Measurements from ENCODE around the gene FBXO34.

Gene FBXO34

GRCh38 chr14:55361190-55361589 is 90.0 kb downstream of the FBXO34 start:
- Mint-ChIP-seq H3K4me3 (no peak overlapping the region), H3K27me3 (ENCODE audit: low read depth) (no peaks in the 10 kb centered on the region), H3K9me3 (no peaks in the 10 kb centered on the region), H3K4me1 (no peaks in the 10 kb centered on the region), H3K27ac (no peak overlapping the region), H3K36me3 (ENCODE audit: low read depth) (peaks cover 22% of the 10 kb centered on the region)
- TF ChIP-seq CTCF (IDR thresholded peaks at IDR 0.05; ENCODE audit: unreplicated experiment in 3 of 3): no peak

GRCh38 chr14:55366271-55366670 is 95.0 kb downstream of the FBXO34 start:
- Mint-ChIP-seq H3K36me3 (ENCODE audit: low read depth) (peaks cover 61% of the 10 kb centered on the region), H3K4me1 (no peaks in the 10 kb centered on the region), H3K9me3 (no peaks in the 10 kb centered on the region), H3K27me3 (ENCODE audit: low read depth) (no peaks in the 10 kb centered on the region), H3K4me3 (no peak overlapping the region), H3K27ac (no peak overlapping the region)
- no peak for TF ChIP-seq CTCF (IDR thresholded peaks at IDR 0.05; ENCODE audit: unreplicated experiment in 3 of 3)

GRCh38 chr14:55370883-55371455 is 99.7 kb downstream of the FBXO34 start:
- TF ChIP-seq CTCF (IDR thresholded peaks at IDR 0.05; ENCODE audit: unreplicated experiment in 3 of 3): no peak
- no peak overlapping the region for H3K27ac Mint-ChIP-seq
- no peak overlapping the region for H3K4me3 Mint-ChIP-seq
- no peaks in the 10 kb centered on the region for H3K9me3 Mint-ChIP-seq
- peaks cover 73% of the 10 kb centered on the region for H3K36me3 Mint-ChIP-seq (ENCODE audit: low read depth)
- no peaks in the 10 kb centered on the region for H3K4me1 Mint-ChIP-seq
- H3K27me3 Mint-ChIP-seq (ENCODE audit: low read depth): no peaks in the 10 kb centered on the region

GRCh38 chr14:55372423-55372822 is 101.2 kb downstream of the FBXO34 start:
- H3K4me3 Mint-ChIP-seq: no peak overlapping the region
- no peaks in the 10 kb centered on the region for H3K27me3 Mint-ChIP-seq (ENCODE audit: low read depth)
- peaks cover 74% of the 10 kb centered on the region for H3K36me3 Mint-ChIP-seq (ENCODE audit: low read depth)
- no peaks in the 10 kb centered on the region for H3K9me3 Mint-ChIP-seq
- no peak overlapping the region for H3K27ac Mint-ChIP-seq
- no peaks in the 10 kb centered on the region for H3K4me1 Mint-ChIP-seq
- no peak for TF ChIP-seq CTCF (IDR thresholded peaks at IDR 0.05; ENCODE audit: unreplicated experiment in 3 of 3)

- H3K36me3 Mint-ChIP-seq (ENCODE audit: low read depth): peaks cover 74% of the 10 kb centered on the region
- H3K27me3 Mint-ChIP-seq (ENCODE audit: low read depth): no peaks in the 10 kb centered on the region
- TF ChIP-seq CTCF (IDR thresholded peaks at IDR 0.05; ENCODE audit: unreplicated experiment in 3 of 3): no peak
- H3K27ac Mint-ChIP-seq: no peak overlapping the region
- no peaks in the 10 kb centered on the region for H3K4me1 Mint-ChIP-seq
- H3K4me3 Mint-ChIP-seq: no peak overlapping the region
- no peaks in the 10 kb centered on the region for H3K9me3 Mint-ChIP-seq
Measured at GRCh38 chr14:55372825-55373224, 101.6 kb downstream of the FBXO34 start.
